OCI-LY3 (cell line): Measurements from ENCODE around the gene HECA.

Experiments used
- CTCF ChIP-seq: fragments of 200-600, 300-600 bp; sonication (generic); IDR thresholded peaks from 2 replicates; pipeline ENCODE4 v1.5.1; 2014; ENCODE audit warnings: antibody characterized with exemption, low read length, low read depth
- EZH2phosphoT487 ChIP-seq: fragments of 200-600 bp; shearing (Covaris generic); IDR thresholded peaks from 2 replicates; pipeline ENCODE4 v1.6.1; 2018; ENCODE audit warnings: antibody characterized with exemption, mixed run types, low read depth

- TF ChIP-seq CTCF, result no peak
- TF ChIP-seq EZH2phosphoT487, result no peak
Measured at GRCh38 chr6:139107051-139107450, 27.8 kb upstream of the HECA start.
